Epithelial cell of esophagus (primary cell): Measurements from ENCODE around the gene ZSCAN1.
A peak's percentile ranks its signal among the peaks of the same experiment; 100 is the strongest.

ENCODE experiments used
- DNase-seq: peaks from one replicate; pipeline ENCODE4 v3.0.0; 2010; ENCODE audit warnings: low read depth
- H3K4me3 ChIP-seq: 2 replicates; pipeline ENCODE4 v1.5.1; 2011; ENCODE audit warnings: mild to moderate bottlenecking, low read length, control low read depth
- CTCF ChIP-seq: IDR thresholded peaks from 2 replicates; pipeline ENCODE4 v1.5.1; 2011; ENCODE audit warnings: low read depth, mild to moderate bottlenecking, low read length, control low read depth, inconsistent platforms; ENCODE audit not compliant: insufficient read depth; ENCODE audit errors: missing control alignments

Gene ZSCAN1

GRCh38 chr19:58097781-58098681 lies 64.2 kb downstream of the ZSCAN1 start, which contains the start of gene ZSCAN18:
Gene ZSCAN18, minus strand, starts transcription at chr19:58098231. Its CDS starts 7,964 bp downstream, at chr19:58090267.
- peak within 1 kb of the TSS; percentile 89 for H3K4me3 ChIP-seq
- TF ChIP-seq CTCF: no peak
- peak; percentile 94 for DNase-seq

- no peak for DNase-seq
- TF ChIP-seq CTCF: no peak
- peak overlapping the region; percentile 89 for H3K4me3 ChIP-seq
Observed at GRCh38 chr19:58098682-58098998, 64.8 kb downstream of the ZSCAN1 start.
